ENCODE results near the gene RIF1.

RIF1 gene

DNA sequence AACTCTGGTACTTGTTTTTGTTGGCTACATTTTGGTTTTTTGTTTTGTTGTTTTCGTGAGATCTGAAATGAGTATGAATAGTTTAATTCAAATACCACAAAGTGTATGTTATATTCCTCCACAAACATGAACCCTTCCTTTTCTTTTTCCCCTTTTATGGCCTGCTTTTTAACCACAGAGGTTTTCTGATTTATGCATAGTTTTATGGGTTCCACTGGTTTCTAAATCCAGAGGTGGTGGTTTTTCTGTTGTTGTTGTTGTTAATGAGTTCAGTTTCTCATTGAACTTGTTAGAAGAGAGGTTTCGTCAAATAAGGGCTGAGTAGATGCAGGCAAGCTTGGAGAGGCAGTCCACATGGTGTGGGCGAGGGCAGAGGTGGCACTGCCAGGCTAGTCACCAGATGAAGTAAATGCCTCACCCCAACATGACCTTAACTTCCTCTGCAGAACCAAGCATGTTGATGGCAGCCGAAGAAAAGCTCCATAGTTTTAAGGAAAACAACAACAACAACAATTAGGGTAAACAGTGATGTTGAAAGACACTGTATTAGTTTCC lies 72.5 kb downstream of the RIF1 start:
- Histone ChIP-seq H3K27me3 (ENCODE audit: insufficient read depth, low read length) (no peaks in the 10 kb centered on the region), H3K4me2 (ENCODE audit: low read length) (no peak overlapping the region), H3K36me3 (ENCODE audit: insufficient read depth, low read length) (peaks cover 76% of the 10 kb centered on the region), H3K79me2 (ENCODE audit: insufficient read depth, low read length) (no peaks in the 10 kb centered on the region), H2AFZ (ENCODE audit: low read length) (no peak overlapping the region), H3K4me1 (ENCODE audit: insufficient read depth, low read length, severe bottlenecking) (no peaks in the 10 kb centered on the region), H3K9me3 (ENCODE audit: low read length) (peaks cover 3% of the 10 kb centered on the region; the same call in 1 of the 2 replicates), H3K9ac (ENCODE audit: low read length) (no peak overlapping the region), H3K4me3 (ENCODE audit: low read depth, low read length, poor library complexity, severe bottlenecking) (no peak overlapping the region), H4K20me1 (ENCODE audit: insufficient read depth, low read length) (no peaks in the 10 kb centered on the region), H3K9me2 (ENCODE audit: low read depth, low read length) (no peaks in the 10 kb centered on the region), H3F3A (ENCODE audit: insufficient read depth, low read length) (no peaks in the 10 kb centered on the region), H3K27ac (ENCODE audit: low read depth, low read length, poor library complexity, severe bottlenecking) (no peak overlapping the region)
- TF ChIP-seq EZH2 (IDR thresholded peaks at IDR 0.05; ENCODE audit: borderline replicate concordance, low read length), result no peak
- TF ChIP-seq, protein P1, sequence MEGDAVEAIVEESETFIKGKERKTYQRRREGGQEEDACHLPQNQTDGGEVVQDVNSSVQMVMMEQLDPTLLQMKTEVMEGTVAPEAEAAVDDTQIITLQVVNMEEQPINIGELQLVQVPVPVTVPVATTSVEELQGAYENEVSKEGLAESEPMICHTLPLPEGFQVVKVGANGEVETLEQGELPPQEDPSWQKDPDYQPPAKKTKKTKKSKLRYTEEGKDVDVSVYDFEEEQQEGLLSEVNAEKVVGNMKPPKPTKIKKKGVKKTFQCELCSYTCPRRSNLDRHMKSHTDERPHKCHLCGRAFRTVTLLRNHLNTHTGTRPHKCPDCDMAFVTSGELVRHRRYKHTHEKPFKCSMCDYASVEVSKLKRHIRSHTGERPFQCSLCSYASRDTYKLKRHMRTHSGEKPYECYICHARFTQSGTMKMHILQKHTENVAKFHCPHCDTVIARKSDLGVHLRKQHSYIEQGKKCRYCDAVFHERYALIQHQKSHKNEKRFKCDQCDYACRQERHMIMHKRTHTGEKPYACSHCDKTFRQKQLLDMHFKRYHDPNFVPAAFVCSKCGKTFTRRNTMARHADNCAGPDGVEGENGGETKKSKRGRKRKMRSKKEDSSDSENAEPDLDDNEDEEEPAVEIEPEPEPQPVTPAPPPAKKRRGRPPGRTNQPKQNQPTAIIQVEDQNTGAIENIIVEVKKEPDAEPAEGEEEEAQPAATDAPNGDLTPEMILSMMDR (IDR thresholded peaks at IDR 0.05; ENCODE audit: low read length), result no peak

DNA sequence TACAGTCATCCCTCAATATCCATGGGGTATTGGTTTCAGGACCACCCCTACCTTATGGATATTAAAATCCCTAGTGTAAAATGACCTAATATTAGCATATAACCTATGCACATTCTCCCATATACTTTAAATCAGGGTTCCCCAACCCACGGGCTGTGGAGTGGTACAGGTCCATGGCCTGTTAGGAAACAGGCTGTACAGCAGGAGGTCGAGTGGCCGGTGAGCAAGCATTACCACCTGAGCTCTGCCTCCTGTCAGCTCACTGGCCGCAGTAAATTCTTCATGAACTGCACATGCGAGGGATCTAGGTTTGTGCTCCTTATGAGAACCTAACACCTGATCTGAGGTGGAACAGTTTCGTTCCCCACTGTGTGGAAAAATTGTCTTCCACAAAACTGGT lies 73.8 kb downstream of the RIF1 start:
- Histone ChIP-seq H3K27ac (ENCODE audit: low read depth, low read length, poor library complexity, severe bottlenecking) (no peak overlapping the region), H4K20me1 (ENCODE audit: insufficient read depth, low read length) (no peaks in the 10 kb centered on the region), H3K9ac (ENCODE audit: low read length) (no peak overlapping the region), H3K4me2 (ENCODE audit: low read length) (no peak overlapping the region), H3K4me3 (ENCODE audit: low read depth, low read length, poor library complexity, severe bottlenecking) (no peak overlapping the region), H3K4me1 (ENCODE audit: insufficient read depth, low read length, severe bottlenecking) (no peaks in the 10 kb centered on the region), H3K27me3 (ENCODE audit: insufficient read depth, low read length) (no peaks in the 10 kb centered on the region), H3K79me2 (ENCODE audit: insufficient read depth, low read length) (no peaks in the 10 kb centered on the region), H2AFZ (ENCODE audit: low read length) (no peak overlapping the region), H3K9me2 (ENCODE audit: low read depth, low read length) (no peaks in the 10 kb centered on the region), H3K9me3 (ENCODE audit: low read length) (peaks cover 3% of the 10 kb centered on the region; the same call in 1 of the 2 replicates), H3K36me3 (ENCODE audit: insufficient read depth, low read length) (peaks cover 66% of the 10 kb centered on the region), H3F3A (ENCODE audit: insufficient read depth, low read length) (no peaks in the 10 kb centered on the region)
- TF ChIP-seq, protein P1 (IDR thresholded peaks at IDR 0.05; ENCODE audit: low read length), result no peak
- no peak for TF ChIP-seq EZH2 (IDR thresholded peaks at IDR 0.05; ENCODE audit: borderline replicate concordance, low read length)

DNA sequence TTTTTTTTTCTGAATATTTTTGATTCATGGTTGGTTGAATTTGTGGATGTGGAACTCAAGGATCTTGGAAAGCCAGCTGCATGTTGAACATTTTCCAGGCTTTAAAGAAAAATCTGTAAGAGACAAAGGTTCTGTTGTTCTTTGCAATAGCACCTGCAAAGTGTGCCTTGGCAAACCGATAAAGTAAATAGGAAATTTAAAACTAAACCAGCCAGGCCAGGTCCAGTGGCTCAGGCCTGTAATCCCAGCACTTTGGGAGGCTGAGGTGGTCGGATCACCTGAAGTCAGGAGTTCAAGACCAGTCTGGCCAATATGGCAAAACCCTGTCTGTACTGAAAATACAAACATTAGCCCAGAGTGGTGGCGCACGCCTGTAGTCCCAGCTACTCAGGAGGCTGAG lies 74.4 kb downstream of the RIF1 start:
- Histone ChIP-seq H3K9me3 (ENCODE audit: low read length) (peaks cover 3% of the 10 kb centered on the region; the same call in 1 of the 2 replicates), H3K4me3 (ENCODE audit: low read depth, low read length, poor library complexity, severe bottlenecking) (no peak overlapping the region), H4K20me1 (ENCODE audit: insufficient read depth, low read length) (no peaks in the 10 kb centered on the region), H3K27ac (ENCODE audit: low read depth, low read length, poor library complexity, severe bottlenecking) (no peak overlapping the region), H3K9me2 (ENCODE audit: low read depth, low read length) (no peaks in the 10 kb centered on the region), H3K36me3 (ENCODE audit: insufficient read depth, low read length) (peaks cover 62% of the 10 kb centered on the region), H3K4me1 (ENCODE audit: insufficient read depth, low read length, severe bottlenecking) (no peaks in the 10 kb centered on the region), H3F3A (ENCODE audit: insufficient read depth, low read length) (no peaks in the 10 kb centered on the region), H3K4me2 (ENCODE audit: low read length) (no peak overlapping the region), H2AFZ (ENCODE audit: low read length) (no peak overlapping the region), H3K79me2 (ENCODE audit: insufficient read depth, low read length) (no peaks in the 10 kb centered on the region), H3K9ac (ENCODE audit: low read length) (no peak overlapping the region), H3K27me3 (ENCODE audit: insufficient read depth, low read length) (no peaks in the 10 kb centered on the region)
- TF ChIP-seq EZH2 (IDR thresholded peaks at IDR 0.05; ENCODE audit: borderline replicate concordance, low read length), result no peak

DNA sequence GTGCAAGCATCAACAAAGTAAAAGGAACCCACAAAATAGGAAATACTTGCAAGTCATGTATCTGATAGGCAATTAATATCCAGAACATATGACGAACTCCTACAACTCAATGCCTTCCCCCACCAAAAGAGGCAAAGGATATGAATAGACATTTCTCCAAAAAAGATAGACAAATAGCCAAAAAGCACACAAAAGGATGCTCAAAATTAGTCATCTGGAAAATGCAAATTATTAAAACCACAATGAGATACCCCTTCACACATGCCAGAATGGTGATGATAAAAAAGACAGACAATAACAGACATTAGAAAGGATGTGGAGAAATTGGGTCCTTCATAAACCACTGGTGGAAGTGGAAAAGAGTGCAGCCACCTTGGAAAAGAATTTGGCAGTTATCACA lies 76.4 kb downstream of the RIF1 start:
- H3K4me3 ChIP-seq (ENCODE audit: low read depth, low read length, poor library complexity, severe bottlenecking), result no peak overlapping the region
- H2AFZ ChIP-seq (ENCODE audit: low read length), result no peak overlapping the region
- H3F3A ChIP-seq (ENCODE audit: insufficient read depth, low read length), result no peaks in the 10 kb centered on the region
- H3K27ac ChIP-seq (ENCODE audit: low read depth, low read length, poor library complexity, severe bottlenecking), result no peak overlapping the region
- no peaks in the 10 kb centered on the region for H3K27me3 ChIP-seq (ENCODE audit: insufficient read depth, low read length)
- H3K9ac ChIP-seq (ENCODE audit: low read length), result no peak overlapping the region
- H3K36me3 ChIP-seq (ENCODE audit: insufficient read depth, low read length), result peaks cover 42% of the 10 kb centered on the region
- no peak overlapping the region for H3K4me2 ChIP-seq (ENCODE audit: low read length)
- H3K4me1 ChIP-seq (ENCODE audit: insufficient read depth, low read length, severe bottlenecking), result no peaks in the 10 kb centered on the region
- H3K9me3 ChIP-seq (ENCODE audit: low read length), result peaks cover 3% of the 10 kb centered on the region; the same call in 1 of the 2 replicates
- no peaks in the 10 kb centered on the region for H3K79me2 ChIP-seq (ENCODE audit: insufficient read depth, low read length)
- TF ChIP-seq, protein P1 (IDR thresholded peaks at IDR 0.05; ENCODE audit: low read length), result no peak
- no peak for TF ChIP-seq EZH2 (IDR thresholded peaks at IDR 0.05; ENCODE audit: borderline replicate concordance, low read length)
- no peaks in the 10 kb centered on the region for H4K20me1 ChIP-seq (ENCODE audit: insufficient read depth, low read length)
- H3K9me2 ChIP-seq (ENCODE audit: low read depth, low read length), result no peaks in the 10 kb centered on the region

Data from OCI-LY1 (cell line).